ENCODE data around the gene OR2AE1. TPM values are rescaled to one million over a fixed set of nuclear protein-coding genes. Genes with fewer than 3 reads are reported as not detected.

The OR2AE1 gene
- polyA plus RNA-seq, 1 donor from 2014 or later: not detected

GRCh38 chr7:99918959-99919813 is 42.4 kb upstream of the OR2AE1 start, which contains the start of gene TRIM4:
Gene TRIM4 (minus strand): TSS chr7:99919530. CDS start chr7:99919401, 129 bp downstream.
- Histone ChIP-seq H3K4me2 (ENCODE audit: low read length) (no peak within 1 kb of the TSS), H3K9me3 (ENCODE audit: low read length) (peaks cover 5% of the 10 kb centered on the region), H4K20me1 (ENCODE audit: insufficient read depth) (no peaks in the 10 kb centered on the region), H3K4me3 (ENCODE audit: low read length) (no peak within 1 kb of the TSS), H2AFZ (ENCODE audit: low read depth, low read length) (no peak within 1 kb of the TSS), H3K27me3 (ENCODE audit: insufficient read depth, low read depth, low read length) (no peaks in the 10 kb centered on the region), H3K9ac (ENCODE audit: low read length) (no peak within 1 kb of the TSS), H3K79me2 (replicated peaks; ENCODE audit: insufficient read depth, low read length) (no peaks in the 10 kb centered on the region), H3K36me3 (ENCODE audit: insufficient read depth, low read length) (no peaks in the 10 kb centered on the region), H3K27ac (ENCODE audit: low read length) (no peak within 1 kb of the TSS), H3F3A (ENCODE audit: insufficient read depth, low read length, poor library complexity, severe bottlenecking) (no peaks in the 10 kb centered on the region), H3K9me2 (ENCODE audit: insufficient read depth, low read length) (no peaks in the 10 kb centered on the region)
- TF ChIP-seq MXI1 (conservative IDR thresholded peaks at IDR 0.05; ENCODE audit: poor library complexity, severe bottlenecking) (no peak), EP300 (conservative IDR thresholded peaks at IDR 0.05; ENCODE audit: poor library complexity, severe bottlenecking) (no peak), SMC3 (conservative IDR thresholded peaks at IDR 0.05; ENCODE audit: poor library complexity) (no peak), EZH2 (IDR thresholded peaks at IDR 0.05; ENCODE audit: borderline replicate concordance, insufficient read depth, low read length, poor library complexity, severe bottlenecking) (no peak), RAD21 (conservative IDR thresholded peaks at IDR 0.05) (no peak), REST (IDR thresholded peaks at IDR 0.05; ENCODE audit: borderline replicate concordance) (no peak)
- TF ChIP-seq, protein P1, sequence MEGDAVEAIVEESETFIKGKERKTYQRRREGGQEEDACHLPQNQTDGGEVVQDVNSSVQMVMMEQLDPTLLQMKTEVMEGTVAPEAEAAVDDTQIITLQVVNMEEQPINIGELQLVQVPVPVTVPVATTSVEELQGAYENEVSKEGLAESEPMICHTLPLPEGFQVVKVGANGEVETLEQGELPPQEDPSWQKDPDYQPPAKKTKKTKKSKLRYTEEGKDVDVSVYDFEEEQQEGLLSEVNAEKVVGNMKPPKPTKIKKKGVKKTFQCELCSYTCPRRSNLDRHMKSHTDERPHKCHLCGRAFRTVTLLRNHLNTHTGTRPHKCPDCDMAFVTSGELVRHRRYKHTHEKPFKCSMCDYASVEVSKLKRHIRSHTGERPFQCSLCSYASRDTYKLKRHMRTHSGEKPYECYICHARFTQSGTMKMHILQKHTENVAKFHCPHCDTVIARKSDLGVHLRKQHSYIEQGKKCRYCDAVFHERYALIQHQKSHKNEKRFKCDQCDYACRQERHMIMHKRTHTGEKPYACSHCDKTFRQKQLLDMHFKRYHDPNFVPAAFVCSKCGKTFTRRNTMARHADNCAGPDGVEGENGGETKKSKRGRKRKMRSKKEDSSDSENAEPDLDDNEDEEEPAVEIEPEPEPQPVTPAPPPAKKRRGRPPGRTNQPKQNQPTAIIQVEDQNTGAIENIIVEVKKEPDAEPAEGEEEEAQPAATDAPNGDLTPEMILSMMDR (IDR thresholded peaks at IDR 0.05; ENCODE audit: poor library complexity, severe bottlenecking): no peak

- Histone ChIP-seq H3K9me3 (ENCODE audit: low read length) (no peaks in the 10 kb centered on the region), H3K4me3 (ENCODE audit: low read length) (no peak overlapping the region), H3F3A (ENCODE audit: insufficient read depth, low read length, poor library complexity, severe bottlenecking) (no peaks in the 10 kb centered on the region), H3K27me3 (ENCODE audit: insufficient read depth, low read depth, low read length) (no peaks in the 10 kb centered on the region), H3K9me2 (ENCODE audit: insufficient read depth, low read length) (no peaks in the 10 kb centered on the region), H3K4me2 (ENCODE audit: low read length) (no peak overlapping the region), H3K36me3 (ENCODE audit: insufficient read depth, low read length) (no peaks in the 10 kb centered on the region), H4K20me1 (ENCODE audit: insufficient read depth) (no peaks in the 10 kb centered on the region), H3K27ac (ENCODE audit: low read length) (no peak overlapping the region), H3K9ac (ENCODE audit: low read length) (no peak overlapping the region), H3K79me2 (replicated peaks; ENCODE audit: insufficient read depth, low read length) (no peaks in the 10 kb centered on the region), H2AFZ (ENCODE audit: low read depth, low read length) (no peak overlapping the region)
- TF ChIP-seq SMC3 (conservative IDR thresholded peaks at IDR 0.05; ENCODE audit: poor library complexity) (no peak), EZH2 (IDR thresholded peaks at IDR 0.05; ENCODE audit: borderline replicate concordance, insufficient read depth, low read length, poor library complexity, severe bottlenecking) (no peak)
Measured at GRCh38 chr7:99910976-99911375, 34.1 kb upstream of the OR2AE1 start.

All from neural cell (in vitro differentiated cells).